C4-2B (cell line): ENCODE results near the gene GNG2.

Source experiments
- CTCF ChIP-seq: fragments of 450-650 bp; conservative IDR thresholded peaks from 2 replicates; pipeline ENCODE4 v1.5.1; 2017; ENCODE audit warnings: mild to moderate bottlenecking
- ZFX ChIP-seq: fragments of 450-650 bp; IDR thresholded peaks from 2 replicates; pipeline ENCODE4 v1.6.1; 2017

GRCh38 chr14:51849097-51849496 is 11.3 kb upstream of the GNG2 start:
- TF ChIP-seq CTCF (no peak), ZFX (no peak)
